ENCODE results near the gene TANK.

DNA sequence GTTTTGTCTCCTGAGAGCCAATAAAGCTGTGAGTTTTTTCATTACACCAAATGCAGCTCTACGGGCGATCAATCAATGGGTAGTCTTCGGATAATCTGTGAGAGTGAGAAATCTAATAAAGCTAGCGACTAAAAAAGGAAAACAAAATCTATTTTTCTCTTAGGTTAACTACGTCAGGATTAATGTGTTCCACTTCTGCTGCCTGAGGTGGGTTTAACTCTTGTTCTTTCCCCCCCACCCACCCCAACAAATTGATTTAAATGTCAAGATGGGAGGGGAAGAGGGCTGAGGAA, 85.0 kb downstream of the TANK start:
- TF ChIP-seq, protein P1, sequence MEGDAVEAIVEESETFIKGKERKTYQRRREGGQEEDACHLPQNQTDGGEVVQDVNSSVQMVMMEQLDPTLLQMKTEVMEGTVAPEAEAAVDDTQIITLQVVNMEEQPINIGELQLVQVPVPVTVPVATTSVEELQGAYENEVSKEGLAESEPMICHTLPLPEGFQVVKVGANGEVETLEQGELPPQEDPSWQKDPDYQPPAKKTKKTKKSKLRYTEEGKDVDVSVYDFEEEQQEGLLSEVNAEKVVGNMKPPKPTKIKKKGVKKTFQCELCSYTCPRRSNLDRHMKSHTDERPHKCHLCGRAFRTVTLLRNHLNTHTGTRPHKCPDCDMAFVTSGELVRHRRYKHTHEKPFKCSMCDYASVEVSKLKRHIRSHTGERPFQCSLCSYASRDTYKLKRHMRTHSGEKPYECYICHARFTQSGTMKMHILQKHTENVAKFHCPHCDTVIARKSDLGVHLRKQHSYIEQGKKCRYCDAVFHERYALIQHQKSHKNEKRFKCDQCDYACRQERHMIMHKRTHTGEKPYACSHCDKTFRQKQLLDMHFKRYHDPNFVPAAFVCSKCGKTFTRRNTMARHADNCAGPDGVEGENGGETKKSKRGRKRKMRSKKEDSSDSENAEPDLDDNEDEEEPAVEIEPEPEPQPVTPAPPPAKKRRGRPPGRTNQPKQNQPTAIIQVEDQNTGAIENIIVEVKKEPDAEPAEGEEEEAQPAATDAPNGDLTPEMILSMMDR (IDR thresholded peaks at IDR 0.05; ENCODE audit: insufficient read depth, low read length, poor library complexity, severe bottlenecking) = no peak
- TF ChIP-seq EZH2phosphoT487 (conservative IDR thresholded peaks at IDR 0.05; ENCODE audit: low read length) = no peak

Measured in SU-DHL-6 (cell line).